ENCODE data around the gene TTBK2.

DNA sequence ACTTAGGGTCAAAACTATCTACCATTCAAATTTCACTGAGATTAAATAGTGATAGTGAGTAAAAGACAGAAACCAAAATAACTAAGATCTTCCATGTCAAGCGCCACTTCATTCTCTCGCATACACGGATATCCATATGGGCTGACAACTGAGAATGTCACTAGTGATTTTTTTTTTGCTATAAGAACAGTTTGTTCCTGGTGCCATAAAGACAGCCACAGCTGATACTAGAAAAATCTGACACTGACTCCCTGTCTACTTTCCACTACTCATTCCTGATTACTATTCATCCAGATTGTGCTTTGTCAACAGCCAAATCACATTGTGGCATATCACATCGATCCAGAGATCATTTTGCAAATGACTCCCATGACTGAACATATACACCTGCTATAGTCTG, 137.9 kb downstream of the TTBK2 start:
- TF ChIP-seq, protein P1, sequence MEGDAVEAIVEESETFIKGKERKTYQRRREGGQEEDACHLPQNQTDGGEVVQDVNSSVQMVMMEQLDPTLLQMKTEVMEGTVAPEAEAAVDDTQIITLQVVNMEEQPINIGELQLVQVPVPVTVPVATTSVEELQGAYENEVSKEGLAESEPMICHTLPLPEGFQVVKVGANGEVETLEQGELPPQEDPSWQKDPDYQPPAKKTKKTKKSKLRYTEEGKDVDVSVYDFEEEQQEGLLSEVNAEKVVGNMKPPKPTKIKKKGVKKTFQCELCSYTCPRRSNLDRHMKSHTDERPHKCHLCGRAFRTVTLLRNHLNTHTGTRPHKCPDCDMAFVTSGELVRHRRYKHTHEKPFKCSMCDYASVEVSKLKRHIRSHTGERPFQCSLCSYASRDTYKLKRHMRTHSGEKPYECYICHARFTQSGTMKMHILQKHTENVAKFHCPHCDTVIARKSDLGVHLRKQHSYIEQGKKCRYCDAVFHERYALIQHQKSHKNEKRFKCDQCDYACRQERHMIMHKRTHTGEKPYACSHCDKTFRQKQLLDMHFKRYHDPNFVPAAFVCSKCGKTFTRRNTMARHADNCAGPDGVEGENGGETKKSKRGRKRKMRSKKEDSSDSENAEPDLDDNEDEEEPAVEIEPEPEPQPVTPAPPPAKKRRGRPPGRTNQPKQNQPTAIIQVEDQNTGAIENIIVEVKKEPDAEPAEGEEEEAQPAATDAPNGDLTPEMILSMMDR (IDR thresholded peaks at IDR 0.05) = no peak
- no peak for TF ChIP-seq ZFX (IDR thresholded peaks at IDR 0.05; ENCODE audit: borderline replicate concordance)

Data from 22Rv1 (cell line).